Measurements from ENCODE around the gene MPDZ.

Gene MPDZ

GRCh38 chr9:13144166-13144775, 135.2 kb downstream of the MPDZ start:
- TF ChIP-seq ZNF274 (IDR thresholded peaks at IDR 0.05; ENCODE audit: low read depth, low read length) = no peak
- no peak overlapping the region for H3K4me3 ChIP-seq (ENCODE audit: low read length)

GRCh38 chr9:13143281-13143680, 136.2 kb downstream of the MPDZ start:
- no peak overlapping the region for H3K4me3 ChIP-seq (ENCODE audit: low read length)
- no peak for TF ChIP-seq ZNF274 (IDR thresholded peaks at IDR 0.05; ENCODE audit: low read depth, low read length)

- no peak for TF ChIP-seq ZNF274 (IDR thresholded peaks at IDR 0.05; ENCODE audit: low read depth, low read length)
- no peak overlapping the region for H3K4me3 ChIP-seq (ENCODE audit: low read length)
Measured at GRCh38 chr9:13142776-13143175, 136.7 kb downstream of the MPDZ start.

GRCh38 chr9:13141629-13142028, 137.9 kb downstream of the MPDZ start:
- no peak for TF ChIP-seq ZNF274 (IDR thresholded peaks at IDR 0.05; ENCODE audit: low read depth, low read length)
- no peak overlapping the region for H3K4me3 ChIP-seq (ENCODE audit: low read length)

- no peak overlapping the region for H3K4me3 ChIP-seq (ENCODE audit: low read length)
- TF ChIP-seq ZNF274 (IDR thresholded peaks at IDR 0.05; ENCODE audit: low read depth, low read length) = no peak
Measured at GRCh38 chr9:13140843-13141592, 138.5 kb downstream of the MPDZ start.

GRCh38 chr9:13139641-13140171, 139.8 kb downstream of the MPDZ start:
- H3K4me3 ChIP-seq (ENCODE audit: low read length) = no peak overlapping the region
- TF ChIP-seq ZNF274 (IDR thresholded peaks at IDR 0.05; ENCODE audit: low read depth, low read length) = no peak

- H3K4me3 ChIP-seq (ENCODE audit: low read length) = no peak overlapping the region
- no peak for TF ChIP-seq ZNF274 (IDR thresholded peaks at IDR 0.05; ENCODE audit: low read depth, low read length)
Measured at GRCh38 chr9:13137426-13137825, 142.1 kb downstream of the MPDZ start.

- no peak for TF ChIP-seq ZNF274 (IDR thresholded peaks at IDR 0.05; ENCODE audit: low read depth, low read length)
- H3K4me3 ChIP-seq (ENCODE audit: low read length) = no peak overlapping the region
Measured at GRCh38 chr9:13131991-13132390, 147.5 kb downstream of the MPDZ start.

GRCh38 chr9:13131416-13131815, 148.1 kb downstream of the MPDZ start:
- TF ChIP-seq ZNF274 (IDR thresholded peaks at IDR 0.05; ENCODE audit: low read depth, low read length) = no peak
- H3K4me3 ChIP-seq (ENCODE audit: low read length) = no peak overlapping the region

GRCh38 chr9:13128266-13128860, 151.1 kb downstream of the MPDZ start:
- no peak overlapping the region for H3K4me3 ChIP-seq (ENCODE audit: low read length)
- no peak for TF ChIP-seq ZNF274 (IDR thresholded peaks at IDR 0.05; ENCODE audit: low read depth, low read length)

GRCh38 chr9:13127131-13127530, 152.4 kb downstream of the MPDZ start:
- no peak overlapping the region for H3K4me3 ChIP-seq (ENCODE audit: low read length)
- TF ChIP-seq ZNF274 (IDR thresholded peaks at IDR 0.05; ENCODE audit: low read depth, low read length) = no peak

GRCh38 chr9:13125261-13125660, 154.2 kb downstream of the MPDZ start:
- no peak overlapping the region for H3K4me3 ChIP-seq (ENCODE audit: low read length)
- TF ChIP-seq ZNF274 (IDR thresholded peaks at IDR 0.05; ENCODE audit: low read depth, low read length) = no peak

- TF ChIP-seq ZNF274 (IDR thresholded peaks at IDR 0.05; ENCODE audit: low read depth, low read length) = no peak
- no peak overlapping the region for H3K4me3 ChIP-seq (ENCODE audit: low read length)
Measured at GRCh38 chr9:13122756-13123369, 156.6 kb downstream of the MPDZ start.

GRCh38 chr9:13118313-13118712, 161.2 kb downstream of the MPDZ start:
- no peak overlapping the region for H3K4me3 ChIP-seq (ENCODE audit: low read length)
- TF ChIP-seq ZNF274 (IDR thresholded peaks at IDR 0.05; ENCODE audit: low read depth, low read length) = no peak

Measured in GM08714 (cell line).